GM12892 (cell line): ENCODE results near the gene RPL38.

Experiments
- POLR2A ChIP-seq: IDR thresholded peaks from 2 replicates; pipeline ENCODE4 v1.6.1; 2011; ENCODE audit warnings: low read depth, low read length, control low read depth
- POLR2AphosphoS5 ChIP-seq: IDR thresholded peaks from 2 replicates; pipeline ENCODE4 v1.6.1; 2011; ENCODE audit warnings: low read depth, low read length, control low read depth
- TAF1 ChIP-seq: IDR thresholded peaks from 2 replicates; pipeline ENCODE4 v1.6.1; 2011; ENCODE audit warnings: low read depth, mild to moderate bottlenecking, control low read depth, low read length, borderline replicate concordance

DNA sequence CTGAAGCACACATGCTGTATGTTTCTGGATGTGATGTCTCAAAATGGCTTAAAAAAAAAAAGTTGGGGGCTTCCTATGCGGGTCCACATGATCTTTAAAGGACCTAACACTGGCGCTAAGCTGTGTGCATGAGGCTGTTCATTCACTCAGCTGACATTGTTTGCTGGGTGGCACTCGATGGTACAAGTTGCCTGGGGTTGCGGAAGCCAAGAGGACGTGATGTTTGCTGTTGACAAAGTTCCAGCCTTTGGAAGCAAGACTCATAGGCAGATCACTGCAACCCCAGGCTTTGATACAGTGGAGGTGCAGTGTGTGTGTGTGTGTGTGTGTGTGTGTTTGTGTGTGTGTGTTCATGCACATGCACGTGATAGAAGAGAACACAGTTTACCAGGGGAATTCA is 41.1 kb downstream of the RPL38 start:
- TF ChIP-seq POLR2A (no peak), POLR2AphosphoS5 (no peak), TAF1 (no peak)
